Stimulated activated naive CD8-positive, alpha-beta T cell treated with anti-CD3 and anti-CD28 coated beads, Interleukin-15, Interleukin-2, amounts not matched to agents 100 U/mL and 50 U/mL, for 24 hours (primary cell): ENCODE data around the gene INSYN1.

Experiments
- ATAC-seq: fragments of 150-1000 bp; cut with Tn5 transposase; one replicate; pipeline ENCODE4 v1.10.0; 2021
- DNase-seq: peaks from one replicate; pipeline ENCODE4 v3.0.0; 2021

The INSYN1 gene

DNA sequence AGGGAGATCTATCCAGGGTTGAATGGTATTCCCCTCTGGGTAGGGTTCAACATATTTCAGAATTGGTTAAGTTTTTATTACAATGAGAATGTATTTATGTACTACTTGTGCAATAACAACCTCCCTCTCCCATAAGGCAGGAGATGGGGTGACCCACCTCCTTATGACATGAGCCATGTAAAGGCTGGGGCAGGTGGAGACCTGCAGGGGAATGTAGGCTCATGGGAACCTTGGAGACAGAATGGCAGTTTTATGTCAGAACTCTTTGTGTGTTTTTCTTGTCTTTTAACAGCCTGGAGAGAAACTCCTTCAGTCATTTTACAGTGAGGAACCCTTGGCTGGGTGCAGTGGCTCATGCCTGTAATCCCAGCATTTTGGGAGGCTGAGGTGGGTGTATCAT, 24.6 kb upstream of the INSYN1 start:
- ATAC-seq = no peak
- DNase-seq = no peak

DNA sequence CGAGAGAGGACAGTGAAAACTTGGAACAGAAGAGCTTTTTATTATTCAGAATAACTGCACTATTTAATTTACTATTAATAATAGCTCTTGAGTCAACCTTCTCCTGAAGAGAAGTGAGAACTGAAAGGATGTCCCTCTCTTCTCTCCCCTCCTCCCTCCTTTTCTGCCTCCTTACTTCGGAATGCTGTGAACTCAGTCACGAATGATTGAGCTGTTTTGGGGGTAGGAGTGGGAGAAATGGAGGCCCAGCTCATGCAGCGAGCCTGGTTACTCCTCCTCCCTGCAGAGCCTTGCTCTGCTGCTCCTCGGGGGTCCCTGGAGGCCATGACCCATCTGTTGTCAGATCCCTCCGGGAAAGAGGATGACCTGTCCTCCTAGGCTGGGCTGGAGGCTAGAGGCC, 20.3 kb upstream of the INSYN1 start:
- DNase-seq (no peak), ATAC-seq (no peak)

DNA sequence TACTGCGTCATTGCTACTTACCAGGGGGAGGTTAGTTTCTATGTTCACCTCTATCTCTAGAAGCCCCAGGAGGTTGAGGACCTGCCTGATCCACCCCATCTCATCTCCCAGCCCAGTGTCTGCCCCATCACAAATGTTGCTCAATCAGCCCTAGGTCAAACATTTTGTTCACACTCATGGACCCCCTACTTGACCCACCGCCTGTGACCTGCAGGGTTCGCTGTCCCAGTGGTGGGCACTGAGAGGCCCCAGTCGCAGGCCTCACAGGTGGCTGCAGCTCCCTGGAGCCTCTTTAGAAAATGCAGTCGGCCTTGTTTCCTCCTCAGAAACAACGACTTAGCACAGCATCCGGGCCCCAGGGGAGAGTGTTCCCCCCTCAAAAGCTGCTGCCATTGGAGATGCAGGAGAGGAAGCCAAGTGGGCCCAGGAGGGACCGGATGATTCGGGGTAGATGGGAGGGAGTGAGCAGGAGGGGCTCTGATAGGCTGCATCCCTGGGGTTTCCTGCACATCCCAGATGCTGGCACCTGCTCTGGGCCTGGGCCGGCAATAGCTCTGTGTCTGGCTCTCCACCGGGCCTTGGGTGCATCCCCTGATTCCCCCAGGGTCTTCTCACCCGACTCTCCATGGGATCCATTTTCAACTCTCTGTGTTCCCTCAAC, 18.4 kb upstream of the INSYN1 start:
- no peak for ATAC-seq
- DNase-seq = no peak

DNA sequence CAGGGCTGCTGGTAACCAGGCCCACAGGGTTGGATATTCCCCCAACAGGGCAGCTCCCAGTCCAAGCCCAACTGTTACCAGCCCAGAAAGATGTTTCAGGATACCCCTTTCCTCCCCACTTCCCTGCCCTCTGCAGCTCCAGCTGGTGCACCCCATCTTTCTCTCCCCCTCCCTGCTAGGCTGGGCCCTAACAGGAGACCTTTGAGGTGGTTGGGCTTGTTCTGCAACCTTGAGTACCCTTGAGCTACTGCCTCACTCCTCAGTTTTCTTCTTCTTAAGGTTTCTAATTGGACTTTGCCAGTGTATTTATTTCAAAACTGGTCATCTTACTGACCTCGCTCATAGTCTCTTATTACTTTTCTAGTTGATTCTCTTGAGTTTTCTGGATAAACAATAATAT, 16.9 kb upstream of the INSYN1 start:
- ATAC-seq (no peak), DNase-seq (no peak)

DNA sequence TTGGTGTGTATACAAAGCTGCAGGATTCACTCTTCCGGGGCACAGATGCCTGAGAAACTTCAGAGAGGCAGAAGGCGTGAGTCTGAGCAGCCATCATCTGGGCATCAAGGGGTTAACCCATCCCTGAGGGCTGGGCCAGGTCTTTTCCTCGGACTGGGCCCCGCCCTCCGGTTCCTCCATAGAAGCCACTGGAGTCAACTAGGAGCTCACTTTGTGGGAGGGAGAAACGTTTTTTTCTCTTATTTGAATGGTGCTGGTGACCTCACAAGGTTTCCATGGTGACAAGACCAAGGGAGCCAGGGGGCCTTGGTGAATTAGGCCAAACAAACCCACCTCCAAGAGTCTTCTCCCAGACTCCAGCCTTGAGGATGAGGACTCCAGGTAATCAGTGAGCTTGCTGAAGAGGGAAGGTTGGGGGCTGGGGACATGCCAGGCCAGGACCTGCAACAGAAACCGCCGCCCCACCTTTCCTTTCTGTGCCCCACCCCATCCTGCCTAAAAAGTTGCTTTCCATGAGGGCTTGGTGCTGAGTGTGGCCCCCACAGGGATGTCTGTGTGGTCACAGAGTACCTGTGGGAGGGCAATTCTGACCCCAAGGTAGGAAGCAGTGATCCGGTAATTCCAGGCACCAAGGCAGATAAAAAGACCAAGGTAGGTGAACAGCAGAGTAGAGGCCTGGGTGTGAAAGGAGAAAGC, 14.8 kb upstream of the INSYN1 start:
- ATAC-seq (no peak), DNase-seq (no peak)

DNA sequence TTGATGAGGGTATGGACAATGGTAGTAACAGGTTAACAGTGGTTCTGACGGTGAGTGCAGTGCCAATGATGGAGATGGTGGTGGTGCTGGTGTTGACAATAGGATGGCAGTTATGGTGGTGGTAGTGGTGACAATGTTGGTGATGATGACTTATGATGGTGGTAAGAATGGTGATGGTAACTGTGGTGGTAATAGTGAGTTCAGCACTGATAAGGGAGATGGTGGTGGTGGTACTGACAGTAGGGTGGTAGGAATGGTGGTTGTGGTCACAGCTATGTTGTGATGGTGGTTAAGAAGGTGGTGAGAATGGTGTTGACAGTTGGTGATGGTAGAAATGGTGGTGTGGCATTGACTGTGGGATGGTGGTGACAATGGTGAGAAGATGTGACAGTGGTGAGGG, 13.4 kb upstream of the INSYN1 start:
- no peak for ATAC-seq
- DNase-seq = no peak

DNA sequence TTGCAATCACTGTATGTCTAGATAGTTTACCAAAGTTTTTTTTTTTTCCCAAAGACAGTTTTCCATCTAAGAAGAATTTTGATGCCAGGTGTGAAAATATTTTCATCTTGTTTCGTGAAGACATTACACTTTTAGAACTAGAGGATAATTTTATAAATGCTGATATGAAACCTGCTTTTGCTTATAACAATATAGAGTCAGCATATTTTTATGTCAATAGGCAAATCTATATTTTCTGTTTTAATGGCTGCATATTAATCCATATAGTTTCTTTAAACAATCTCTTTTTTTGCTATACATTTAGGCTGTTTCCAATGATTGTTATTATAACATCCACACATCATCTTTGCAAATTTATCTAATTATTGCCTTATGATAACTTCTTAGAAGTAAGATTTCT, 12.6 kb upstream of the INSYN1 start:
- ATAC-seq (no peak), DNase-seq (no peak)

DNA sequence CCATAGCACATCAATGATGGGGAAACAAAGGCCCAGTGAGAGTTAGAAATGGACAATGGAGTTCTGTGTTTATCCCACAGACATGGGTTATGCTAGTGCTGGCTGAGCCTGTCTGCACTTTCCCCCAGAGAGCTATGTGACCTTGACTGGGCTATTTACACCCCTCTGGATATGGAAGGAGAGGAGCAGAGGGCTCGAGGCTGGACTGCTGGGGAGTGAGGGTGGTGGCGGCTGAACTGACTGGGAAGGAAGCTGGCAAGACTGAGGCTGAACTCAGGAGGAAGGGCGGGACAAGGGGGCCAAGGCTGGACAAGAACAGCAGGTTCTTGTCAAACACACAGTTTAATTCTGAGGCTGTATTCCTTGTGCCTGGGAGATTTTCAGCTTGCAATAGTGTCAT, 10.8 kb upstream of the INSYN1 start:
- no peak for DNase-seq
- ATAC-seq = no peak

DNA sequence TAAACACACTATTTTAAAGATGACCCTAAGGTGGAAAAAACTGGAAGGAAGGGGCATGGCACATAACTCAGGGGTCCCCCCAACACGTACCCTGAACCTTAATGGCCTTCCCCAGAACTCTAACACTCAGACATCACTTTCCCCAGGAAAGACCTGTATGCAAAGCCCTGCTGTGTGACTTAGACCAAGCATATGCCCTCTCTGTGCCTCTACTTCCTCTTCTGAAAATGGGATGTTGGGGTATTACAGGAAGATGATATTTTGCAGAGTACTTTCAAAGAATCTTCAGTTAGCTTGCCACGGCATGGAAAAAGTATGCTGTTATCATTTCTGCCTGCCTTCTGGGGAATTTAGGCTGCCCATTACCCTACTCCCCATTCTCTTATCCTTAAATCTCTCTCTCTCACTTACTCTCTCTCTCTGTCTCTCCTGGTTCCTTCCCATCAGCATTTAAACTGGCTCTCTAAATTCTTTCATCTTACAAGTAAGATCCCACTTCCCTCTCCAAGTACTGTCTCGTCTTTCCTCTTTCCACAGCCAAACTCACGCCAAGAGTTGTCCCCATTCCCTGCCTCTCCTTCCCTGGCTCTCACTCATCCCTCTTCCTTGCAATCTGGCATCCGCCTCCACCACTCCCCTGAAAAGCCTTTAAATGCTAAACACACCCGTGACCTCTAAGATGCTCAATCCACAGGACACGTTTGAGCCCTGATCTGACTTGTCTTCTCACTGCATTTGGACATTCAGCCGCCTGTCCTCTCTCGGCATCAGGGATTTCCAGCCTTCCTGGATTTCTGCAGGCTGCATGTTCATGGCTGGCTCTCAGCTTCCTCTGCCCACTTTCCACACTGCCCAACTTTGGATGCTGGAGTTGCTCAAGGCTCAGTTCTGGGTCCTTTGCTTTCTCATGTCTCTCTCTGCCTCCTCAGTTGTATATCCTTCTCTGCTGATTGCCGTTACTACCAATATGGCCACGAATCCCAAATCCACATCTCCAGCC, 7.5 kb upstream of the INSYN1 start:
- DNase-seq (no peak), ATAC-seq (no peak)

DNA sequence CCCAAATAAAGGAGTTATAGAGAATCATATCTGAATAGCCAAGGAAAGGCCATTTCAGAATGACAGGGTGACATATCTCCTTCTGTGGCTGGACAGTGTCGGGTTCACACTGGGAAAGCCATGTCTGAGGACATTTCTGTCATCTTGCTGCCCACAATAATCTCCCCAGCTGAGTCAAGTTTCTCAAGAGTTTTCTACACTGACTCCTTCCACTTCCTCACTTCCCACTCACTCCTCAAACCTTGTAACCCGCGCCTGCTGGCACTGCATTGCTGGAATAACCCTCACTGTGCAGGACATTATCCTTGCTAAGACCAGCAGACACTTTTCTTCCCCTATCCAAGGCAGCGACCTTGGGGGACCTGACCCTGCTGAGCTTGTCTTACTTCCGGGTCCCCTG, 5.3 kb upstream of the INSYN1 start:
- ATAC-seq (no peak), DNase-seq (no peak)

DNA sequence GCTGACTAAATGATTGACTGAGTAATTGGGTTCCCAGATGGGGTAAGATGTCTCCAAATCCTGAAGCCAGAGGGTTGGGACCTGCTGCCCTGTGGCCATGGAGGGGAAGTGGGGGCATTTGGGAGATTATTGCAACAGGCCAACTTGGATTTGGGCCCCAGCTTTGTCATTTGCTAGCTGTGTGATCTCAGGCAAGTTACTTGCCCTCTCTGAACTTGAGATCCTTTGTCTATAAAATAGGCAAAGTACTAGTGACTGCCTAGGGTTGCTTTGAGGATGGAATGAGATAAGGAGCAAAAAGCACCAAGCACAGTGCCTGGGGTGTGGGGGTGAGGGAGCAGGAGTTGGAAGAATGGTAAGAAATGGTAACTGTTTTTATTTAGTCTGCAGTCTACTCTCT, 4.4 kb upstream of the INSYN1 start:
- DNase-seq (no peak), ATAC-seq (no peak)

DNA sequence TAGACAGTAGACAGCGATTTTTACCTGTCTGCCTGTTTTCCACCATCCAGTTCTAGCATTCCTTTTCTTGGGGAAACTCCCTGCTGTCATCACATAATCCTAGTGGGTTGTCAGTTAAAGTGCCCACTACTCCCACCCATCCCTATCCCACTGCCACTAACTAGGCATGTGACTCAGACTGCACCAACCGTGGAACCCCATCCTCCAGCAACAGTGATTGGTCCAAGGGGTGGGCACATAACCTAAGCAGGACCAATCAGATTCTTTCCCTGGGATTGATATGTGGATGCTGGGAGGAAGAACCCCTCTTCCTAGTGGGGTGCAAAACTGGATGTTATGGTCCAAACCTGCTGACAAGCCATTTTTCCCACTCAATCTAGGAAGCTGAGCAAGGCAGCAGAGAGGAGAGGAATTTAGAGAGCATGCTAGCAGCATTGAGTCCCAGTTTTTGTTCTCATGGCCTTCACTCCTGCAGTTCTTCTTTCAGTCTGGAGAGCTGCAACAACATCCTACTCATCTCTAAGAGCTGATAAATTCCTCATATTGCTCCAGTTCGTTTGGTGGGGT, 3.9 kb upstream of the INSYN1 start:
- ATAC-seq (no peak), DNase-seq (no peak)

DNA sequence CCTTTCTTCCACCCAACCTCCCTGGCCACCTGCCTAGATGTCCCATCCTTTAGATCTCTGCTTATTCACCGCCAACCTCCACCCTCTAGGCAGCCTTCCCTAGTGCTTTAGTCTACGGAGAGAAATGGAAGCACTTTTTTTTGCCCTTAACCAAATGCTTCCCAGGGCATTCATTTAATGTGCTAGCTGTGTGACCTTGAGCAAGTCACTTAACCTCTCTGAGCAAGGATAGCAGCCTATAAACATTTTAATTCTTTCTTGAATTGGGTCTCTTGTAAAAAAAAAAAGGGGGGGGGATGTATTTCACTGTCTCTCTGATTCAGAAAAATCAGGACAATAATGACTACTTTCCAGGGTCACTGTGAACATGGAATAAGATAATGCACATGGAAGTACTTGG, 3.2 kb upstream of the INSYN1 start:
- DNase-seq (no peak), ATAC-seq (no peak)

DNA sequence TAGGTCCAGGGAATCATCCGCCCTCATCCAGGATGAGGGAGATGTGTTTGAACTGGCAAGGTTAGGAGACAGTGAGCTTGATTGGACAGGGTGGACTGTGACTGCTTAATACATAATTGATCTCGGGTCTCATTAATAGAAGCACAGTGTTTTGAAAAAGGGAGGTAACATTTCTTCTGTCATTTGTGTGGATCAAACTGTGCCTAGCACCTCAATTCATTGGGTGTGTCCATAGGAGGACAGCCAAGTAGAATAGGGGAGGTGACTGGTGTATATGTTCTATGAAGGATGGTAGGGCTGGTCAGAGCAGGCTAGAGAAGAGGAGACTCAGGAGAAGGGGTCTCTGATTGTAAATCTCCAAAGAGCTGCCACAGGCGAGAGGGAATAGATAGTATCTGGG, 2.8 kb upstream of the INSYN1 start:
- ATAC-seq (no peak), DNase-seq (no peak)

DNA sequence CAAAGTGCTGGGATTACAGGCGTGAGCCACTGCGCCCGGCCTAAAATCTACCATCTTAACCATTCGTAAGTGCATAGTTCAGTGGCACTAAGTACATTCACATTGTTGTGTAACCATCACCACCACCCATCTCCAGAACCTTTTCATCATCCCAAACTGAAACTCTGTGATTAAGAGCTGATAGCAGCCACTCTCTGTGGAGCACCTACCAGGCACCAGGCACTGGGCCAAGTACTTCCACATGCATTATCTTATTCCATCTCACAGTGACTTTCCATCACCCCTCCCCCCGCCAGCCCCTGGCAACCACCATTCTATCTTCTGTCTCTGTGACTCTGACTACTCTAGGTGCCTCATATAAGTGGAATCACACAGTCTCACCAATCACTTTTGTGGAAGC, 2.3 kb upstream of the INSYN1 start:
- DNase-seq (no peak), ATAC-seq (no peak)

DNA sequence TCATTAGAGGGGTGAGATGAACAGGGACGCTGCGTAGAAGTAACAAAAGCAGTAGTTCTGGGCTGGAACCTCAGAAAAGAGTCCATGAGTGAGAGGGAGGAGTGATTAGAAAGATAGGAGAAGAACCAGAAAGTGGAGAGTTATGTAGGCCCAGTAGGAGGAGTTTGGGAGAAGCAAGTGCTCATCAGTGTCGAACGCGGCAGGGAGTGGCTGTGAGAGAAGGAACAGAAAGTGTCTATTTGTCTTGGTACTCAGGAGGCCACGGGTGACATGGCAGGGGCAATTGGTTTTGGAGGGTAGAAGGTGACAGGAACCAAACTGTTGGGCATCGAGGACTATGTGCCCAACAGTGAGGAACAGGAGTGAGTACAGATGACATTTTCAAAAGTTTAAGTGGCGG, 1.3 kb upstream of the INSYN1 start:
- no peak for DNase-seq
- ATAC-seq = no peak

DNA sequence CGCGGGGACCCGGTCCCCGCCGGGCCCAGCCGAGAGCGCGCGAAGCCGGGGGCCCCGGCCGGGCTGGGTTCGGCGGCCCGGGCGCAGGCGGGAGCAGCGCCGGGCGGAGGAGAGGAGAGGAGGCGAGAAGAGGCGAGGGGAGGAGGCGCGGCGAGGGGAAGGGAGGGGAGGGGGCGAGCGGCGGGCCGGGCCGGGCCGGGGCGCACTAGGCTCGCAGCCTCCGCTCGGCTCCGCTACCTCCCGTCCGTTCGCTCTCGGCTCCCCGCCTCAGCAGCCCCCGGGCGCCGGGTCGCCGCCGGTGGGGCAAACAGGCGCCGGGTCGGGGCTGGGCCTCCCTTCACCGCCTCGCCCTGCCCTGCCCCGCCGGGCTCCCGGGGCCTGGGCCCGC, 351 bp downstream of the INSYN1 start:
- DNase-seq (no peak), ATAC-seq (peak; percentile 30)

DNA sequence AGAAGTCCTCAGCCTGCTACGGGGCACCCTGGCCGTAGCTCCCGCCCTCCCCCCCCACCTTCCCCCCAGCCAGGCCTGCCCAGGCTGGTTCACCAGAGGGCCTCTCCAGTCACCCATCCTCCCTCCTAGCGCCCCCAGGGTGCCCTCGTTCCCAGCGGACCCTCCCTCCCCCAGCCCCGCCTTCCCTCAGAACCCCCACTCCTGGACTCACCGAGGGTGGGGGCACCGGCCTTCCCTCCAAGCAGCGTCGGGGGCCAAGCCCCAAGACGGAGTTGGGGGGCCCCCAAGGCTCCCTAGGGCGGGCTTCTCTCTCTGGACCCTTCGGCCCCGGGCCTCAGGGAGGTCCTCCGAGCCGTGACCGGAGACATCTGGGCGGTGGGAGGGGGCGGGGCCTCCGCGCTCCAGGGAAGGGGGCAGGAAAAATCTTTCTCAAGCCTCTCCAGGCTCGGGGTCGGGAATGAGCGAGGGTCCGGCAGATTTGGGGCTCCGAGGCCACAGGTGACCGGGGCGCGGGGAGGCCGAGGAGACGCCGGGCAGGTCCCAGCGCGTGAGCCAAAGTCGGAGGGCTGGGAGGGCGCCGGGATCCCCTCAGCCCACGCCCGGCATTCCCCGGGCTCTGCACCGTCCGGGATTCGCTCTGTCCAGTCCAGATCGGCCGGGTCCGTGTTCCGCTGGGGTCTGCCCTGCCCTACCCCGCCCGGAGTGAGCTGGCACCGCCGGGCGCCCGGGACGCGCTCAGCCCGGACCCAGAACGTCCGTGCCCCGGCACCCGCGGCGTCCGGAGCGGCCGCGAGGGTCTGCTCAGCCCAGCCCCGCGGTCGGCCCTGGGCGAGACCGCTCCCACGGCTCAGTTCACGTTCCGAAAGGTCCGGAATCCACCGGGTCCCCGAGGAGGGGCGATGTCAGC, 999 bp downstream of the INSYN1 start:
- DNase-seq (no peak), ATAC-seq (no peak)

DNA sequence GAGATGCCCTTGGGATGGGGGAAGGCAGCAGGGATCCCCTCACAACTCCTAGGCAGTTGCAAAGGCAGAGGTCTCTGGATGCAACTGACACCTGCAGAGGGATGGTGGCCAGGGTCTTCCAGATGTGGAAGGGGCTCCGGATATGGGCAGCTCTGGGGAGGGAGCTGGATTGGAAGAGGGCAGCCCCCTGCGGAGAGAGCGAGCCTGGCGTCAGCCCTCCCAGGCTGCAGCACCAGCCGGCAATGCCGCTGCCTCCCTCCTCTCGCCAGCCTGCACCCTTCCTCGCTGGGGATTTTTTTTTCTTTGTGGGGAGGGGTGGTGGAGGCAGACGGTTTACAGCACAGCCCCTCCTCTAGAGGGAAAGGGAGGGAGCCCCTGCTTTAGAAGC, 1.6 kb downstream of the INSYN1 start:
- ATAC-seq (no peak), DNase-seq (no peak)

DNA sequence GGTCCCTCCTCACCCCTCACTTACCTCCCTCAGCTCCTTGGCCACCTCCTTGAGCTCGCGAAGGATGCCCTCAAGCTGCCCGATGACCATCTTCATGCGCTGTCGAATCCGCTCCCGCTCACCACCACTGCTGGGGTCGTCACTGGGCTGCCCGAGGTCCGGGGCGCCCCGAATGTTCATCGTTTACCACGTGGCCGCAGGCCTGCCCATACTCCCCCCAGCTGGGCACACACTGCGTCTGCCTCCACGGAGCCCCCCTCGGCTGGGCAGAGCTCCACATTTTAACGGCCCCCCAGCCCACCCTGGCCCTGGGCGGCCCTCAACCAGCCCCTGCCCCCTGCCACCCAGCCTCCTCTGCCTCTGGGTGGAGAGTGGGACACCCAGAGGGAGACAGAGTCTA, 2.2 kb downstream of the INSYN1 start:
- ATAC-seq (no peak), DNase-seq (no peak)

DNA sequence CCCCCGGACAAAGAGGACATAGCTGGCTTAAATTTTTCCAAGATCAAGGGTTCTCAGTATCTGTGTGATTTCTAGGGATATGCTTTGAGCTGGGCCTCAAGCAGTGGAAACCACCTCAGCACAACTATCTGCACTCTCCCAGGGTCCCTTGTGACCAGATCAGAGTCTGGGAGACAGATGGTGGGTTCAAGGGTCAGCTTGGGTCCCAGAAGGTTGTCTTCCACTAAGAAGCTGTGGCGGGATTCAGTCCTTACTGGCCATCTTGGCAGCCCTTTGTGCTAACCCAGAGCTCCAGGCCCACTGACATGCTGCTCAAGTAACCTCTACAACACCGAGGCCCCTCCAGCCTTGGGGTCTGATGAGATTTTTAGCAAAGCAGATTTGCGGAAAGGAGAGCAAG, 2.7 kb downstream of the INSYN1 start:
- ATAC-seq = no peak
- DNase-seq = no peak

DNA sequence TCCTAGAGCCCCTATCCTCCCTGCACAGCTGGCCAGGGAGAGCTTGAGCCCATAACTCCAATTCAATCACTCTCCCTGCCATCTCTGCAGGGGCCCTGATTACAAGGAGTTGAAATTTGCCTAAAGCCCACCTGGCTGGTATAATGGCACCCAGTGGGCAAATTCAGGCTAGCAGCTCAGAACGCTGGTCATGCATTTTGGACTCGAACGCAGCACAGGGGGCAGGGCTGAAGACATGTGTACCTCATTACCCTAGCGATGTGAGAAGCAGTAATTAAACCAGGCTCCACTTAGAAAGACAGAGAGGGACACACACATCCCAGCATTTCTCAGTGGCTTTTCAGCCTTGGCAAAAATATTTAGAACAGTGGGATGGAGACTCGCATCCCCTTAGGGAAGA, 3.2 kb downstream of the INSYN1 start:
- ATAC-seq (no peak), DNase-seq (no peak)
